ENCODE results near the gene SHISAL1.

- TF ChIP-seq POLR2AphosphoS5 (IDR thresholded peaks at IDR 0.05; ENCODE audit: low read depth, low read length), result no peak
- no peak for TF ChIP-seq POLR2A (IDR thresholded peaks at IDR 0.05; ENCODE audit: low read depth, low read length)
Measured at GRCh38 chr22:44349594-44349993, 36.8 kb upstream of the SHISAL1 start.
